ENCODE data around the gene PDPK1.
"Not testable (repeated sequence)": the region's sequence is repeated elsewhere in the genome, so short reads cannot be mapped to it uniquely, and the experiment has no call there.

- TF ChIP-seq, protein P1, sequence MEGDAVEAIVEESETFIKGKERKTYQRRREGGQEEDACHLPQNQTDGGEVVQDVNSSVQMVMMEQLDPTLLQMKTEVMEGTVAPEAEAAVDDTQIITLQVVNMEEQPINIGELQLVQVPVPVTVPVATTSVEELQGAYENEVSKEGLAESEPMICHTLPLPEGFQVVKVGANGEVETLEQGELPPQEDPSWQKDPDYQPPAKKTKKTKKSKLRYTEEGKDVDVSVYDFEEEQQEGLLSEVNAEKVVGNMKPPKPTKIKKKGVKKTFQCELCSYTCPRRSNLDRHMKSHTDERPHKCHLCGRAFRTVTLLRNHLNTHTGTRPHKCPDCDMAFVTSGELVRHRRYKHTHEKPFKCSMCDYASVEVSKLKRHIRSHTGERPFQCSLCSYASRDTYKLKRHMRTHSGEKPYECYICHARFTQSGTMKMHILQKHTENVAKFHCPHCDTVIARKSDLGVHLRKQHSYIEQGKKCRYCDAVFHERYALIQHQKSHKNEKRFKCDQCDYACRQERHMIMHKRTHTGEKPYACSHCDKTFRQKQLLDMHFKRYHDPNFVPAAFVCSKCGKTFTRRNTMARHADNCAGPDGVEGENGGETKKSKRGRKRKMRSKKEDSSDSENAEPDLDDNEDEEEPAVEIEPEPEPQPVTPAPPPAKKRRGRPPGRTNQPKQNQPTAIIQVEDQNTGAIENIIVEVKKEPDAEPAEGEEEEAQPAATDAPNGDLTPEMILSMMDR (IDR thresholded peaks at IDR 0.05; ENCODE audit: insufficient read depth, low read length): not testable (repeated sequence)
- not testable (repeated sequence) for TF ChIP-seq POLR2AphosphoS5 (IDR thresholded peaks at IDR 0.05; ENCODE audit: low read depth)
These were observed 42.3 kb downstream of the PDPK1 start for GRCh38 chr16:2580143-2580542.
